GM12873 (cell line): ENCODE data around the gene CATSPERZ.

Experiments used
- TF ChIP-seq, protein P1 (sequence below): IDR thresholded peaks from 2 replicates; pipeline ENCODE4 v1.5.1; 2012; ENCODE audit warnings: low read depth, mild to moderate bottlenecking, moderate library complexity, low read length, control low read depth; ENCODE audit not compliant: insufficient read depth; ENCODE audit errors: missing control alignments

The CATSPERZ gene

DNA sequence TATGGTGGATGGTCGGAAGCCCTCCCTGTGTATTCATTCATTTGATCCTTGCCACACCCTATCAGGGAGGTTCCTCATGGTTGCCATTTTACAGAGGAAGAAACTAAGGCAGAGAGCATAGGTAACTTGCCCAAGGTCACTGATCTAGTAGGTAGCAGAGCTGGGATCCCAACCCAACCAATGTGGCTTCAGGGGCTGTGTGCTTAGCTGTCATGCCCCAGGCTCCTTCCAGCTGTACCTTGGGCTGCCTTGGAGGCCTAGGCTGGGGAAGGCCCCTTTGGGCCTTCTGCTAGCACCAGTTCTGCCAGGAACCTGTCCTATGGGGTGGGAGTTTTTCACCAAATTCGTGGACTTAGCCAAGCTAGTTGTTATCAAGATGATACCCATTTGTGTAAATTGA lies 24.3 kb upstream of the CATSPERZ start:
- TF ChIP-seq, protein P1, sequence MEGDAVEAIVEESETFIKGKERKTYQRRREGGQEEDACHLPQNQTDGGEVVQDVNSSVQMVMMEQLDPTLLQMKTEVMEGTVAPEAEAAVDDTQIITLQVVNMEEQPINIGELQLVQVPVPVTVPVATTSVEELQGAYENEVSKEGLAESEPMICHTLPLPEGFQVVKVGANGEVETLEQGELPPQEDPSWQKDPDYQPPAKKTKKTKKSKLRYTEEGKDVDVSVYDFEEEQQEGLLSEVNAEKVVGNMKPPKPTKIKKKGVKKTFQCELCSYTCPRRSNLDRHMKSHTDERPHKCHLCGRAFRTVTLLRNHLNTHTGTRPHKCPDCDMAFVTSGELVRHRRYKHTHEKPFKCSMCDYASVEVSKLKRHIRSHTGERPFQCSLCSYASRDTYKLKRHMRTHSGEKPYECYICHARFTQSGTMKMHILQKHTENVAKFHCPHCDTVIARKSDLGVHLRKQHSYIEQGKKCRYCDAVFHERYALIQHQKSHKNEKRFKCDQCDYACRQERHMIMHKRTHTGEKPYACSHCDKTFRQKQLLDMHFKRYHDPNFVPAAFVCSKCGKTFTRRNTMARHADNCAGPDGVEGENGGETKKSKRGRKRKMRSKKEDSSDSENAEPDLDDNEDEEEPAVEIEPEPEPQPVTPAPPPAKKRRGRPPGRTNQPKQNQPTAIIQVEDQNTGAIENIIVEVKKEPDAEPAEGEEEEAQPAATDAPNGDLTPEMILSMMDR = no peak

DNA sequence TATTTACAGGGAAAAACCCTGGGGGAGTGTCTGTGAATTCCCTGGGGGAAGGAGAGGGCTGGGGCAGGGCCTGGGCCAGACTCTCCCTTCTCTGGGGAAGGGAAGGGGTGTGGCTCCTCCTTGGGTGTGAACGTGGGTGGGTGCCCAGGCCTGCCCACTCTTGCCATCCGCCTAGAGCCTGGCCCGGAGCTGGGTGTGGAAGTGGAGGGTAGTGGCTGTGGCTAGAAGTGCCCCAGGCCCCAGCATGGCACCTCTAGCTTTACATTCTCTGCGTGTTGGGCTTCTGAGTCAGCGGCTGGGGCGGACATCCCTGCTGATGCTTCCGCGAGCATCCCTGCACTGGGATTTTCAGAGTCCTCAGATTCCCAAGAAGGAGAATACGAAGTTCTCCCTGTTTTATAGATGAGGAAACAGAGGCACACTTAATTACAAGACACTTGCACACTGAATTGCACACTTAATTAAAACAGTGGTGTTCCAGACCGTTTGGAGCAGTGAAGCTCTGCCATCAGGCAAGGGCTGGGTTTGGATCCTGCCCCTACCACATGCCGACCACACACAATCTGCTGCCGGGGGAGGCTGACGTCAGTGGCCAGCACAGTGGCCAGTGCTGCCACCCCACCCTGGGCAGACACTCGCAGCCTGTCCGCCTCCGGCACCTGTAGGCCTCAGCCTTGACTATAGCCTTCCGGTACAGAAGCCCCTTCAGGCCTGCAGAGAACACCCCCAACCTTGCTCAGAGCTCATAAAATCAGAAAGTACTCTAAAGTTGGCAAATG lies 23.3 kb upstream of the CATSPERZ start:
- TF ChIP-seq, protein P1 = no peak

DNA sequence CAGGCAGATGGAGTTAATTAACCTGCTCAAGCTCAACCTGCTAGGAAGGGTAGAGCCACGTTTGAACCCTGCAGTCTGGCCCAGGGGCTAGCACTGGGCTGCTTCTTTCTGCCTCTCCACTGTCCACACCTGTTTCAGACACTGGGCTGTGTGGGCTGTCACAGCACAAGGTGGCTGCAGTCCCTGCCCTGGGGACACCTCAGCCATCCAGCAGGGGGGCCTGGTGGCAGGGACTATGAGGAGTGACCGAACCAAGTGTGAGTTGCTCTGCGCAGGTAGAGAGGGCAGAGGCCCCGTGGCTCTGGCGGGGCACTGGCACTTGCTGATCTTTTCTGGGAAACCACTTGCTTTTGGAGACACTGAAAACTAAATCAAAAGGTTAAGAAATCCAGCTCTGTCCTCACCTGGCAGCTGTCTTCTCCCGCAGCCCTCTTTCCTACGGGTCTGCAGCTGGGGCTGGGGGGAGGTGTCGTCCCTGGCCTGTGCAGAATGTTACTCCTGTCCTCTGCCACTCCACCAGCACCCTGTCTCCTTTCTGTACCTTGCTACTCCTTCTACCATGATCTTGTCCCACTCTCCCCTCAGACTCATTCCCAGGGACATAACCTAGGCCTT lies 21.5 kb upstream of the CATSPERZ start:
- TF ChIP-seq, protein P1 = no peak

DNA sequence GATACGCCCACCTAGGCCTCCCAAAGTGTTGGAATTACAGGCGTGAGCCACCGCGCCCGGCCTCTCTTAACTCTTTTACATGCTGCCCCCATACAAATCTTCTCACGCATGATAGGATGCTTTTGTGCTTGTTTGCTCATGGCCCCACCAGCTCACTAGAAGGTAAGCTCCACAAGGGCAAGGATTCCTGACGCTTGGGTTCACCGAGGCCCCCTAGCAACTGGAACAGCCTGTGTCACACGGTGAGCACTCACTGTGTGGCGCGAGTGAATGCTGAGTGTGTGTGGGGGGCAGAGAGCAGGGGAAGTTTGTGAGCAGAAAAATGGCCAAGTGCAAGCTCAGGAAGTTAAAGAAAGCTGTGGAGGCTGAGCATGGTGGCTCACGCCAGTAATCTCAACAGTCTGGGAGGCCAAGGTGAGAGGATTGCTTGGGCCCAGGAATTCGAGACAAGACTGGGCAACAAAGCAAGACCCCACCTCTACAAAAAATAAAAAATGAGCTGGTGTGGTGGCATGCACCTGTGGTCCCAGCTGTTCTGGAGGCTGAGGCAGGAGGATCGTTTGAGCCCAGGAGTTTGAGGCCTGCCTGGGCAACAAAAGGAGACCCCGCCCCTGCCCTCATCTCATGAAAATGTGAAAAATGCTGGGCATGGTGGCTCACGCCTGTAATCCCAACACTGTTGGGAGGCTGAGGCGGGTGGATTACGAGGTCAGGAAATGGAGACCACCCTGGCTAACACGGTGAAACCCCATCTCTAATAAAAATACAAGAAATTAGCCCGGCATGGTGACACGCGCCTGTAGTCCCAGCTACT lies 18.0 kb upstream of the CATSPERZ start:
- TF ChIP-seq, protein P1 = no peak

DNA sequence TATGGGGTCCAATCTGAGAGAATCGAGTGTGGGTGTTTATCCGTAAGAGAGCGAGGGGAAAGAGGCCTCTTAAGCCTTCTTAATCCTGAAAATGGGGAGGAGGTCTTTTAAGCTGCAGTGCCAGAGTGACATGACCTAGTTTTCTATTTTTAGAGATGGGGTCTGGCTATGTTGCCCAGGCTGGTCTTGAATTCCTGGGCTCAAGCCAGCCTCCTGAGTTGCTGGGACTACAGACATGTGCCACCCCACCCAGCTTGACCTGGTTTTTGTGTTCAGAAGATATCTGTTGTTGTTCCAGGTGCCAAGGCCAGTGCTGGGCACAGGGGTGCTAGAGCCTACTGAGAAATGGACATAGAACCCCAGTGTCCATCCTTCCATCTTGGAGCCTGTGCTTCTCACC lies 17.1 kb upstream of the CATSPERZ start:
- TF ChIP-seq, protein P1 = no peak

DNA sequence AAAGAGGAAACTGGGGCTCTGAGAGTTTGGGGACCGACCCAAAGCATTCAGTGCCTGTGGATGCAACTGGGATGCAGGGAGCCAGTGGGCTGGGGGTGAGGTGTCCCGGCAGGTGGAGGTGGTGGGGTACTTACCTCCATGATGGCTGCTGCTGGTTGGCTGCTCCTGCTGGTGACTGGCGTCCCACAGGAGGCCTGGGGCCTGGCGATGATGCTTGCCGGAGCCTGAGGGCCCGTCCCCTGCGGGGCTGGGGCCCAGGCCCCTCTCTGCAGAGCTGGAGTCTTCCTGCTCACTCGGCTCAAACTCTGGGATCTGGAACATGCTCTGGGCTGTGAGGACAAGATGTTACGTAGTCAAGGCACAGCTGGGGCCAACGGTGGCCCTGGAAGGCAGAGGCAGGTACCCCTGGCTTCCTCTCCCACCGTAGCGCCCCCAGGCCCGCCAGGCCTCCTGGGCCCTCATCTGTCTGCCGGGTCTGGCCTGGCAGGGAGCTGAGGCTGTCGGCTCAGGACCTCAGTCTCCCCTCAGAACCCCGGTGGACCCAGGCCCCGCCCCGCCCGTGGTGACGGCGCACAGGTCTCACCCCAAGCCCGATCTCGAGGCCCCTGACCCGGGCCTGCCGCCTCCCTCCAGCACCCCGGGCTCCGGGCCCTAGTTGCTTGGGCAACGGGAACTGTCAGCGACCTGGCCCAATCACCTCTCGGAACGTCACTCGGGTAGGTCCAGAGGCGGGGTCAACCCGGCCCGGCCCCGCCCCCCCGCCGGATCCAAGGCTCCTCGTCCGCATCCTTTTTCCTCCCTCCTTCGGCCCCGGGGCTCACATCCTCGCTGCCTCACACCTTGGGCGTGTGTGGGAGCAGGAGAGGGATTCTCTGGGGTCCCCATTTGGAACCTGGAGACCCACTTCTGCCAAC lies 15.9 kb upstream of the CATSPERZ start, which contains the start of gene BAD:
Gene BAD (minus strand): TSS at position 618 of the 914 bp plus-strand sequence. CDS start 297 bp downstream, at position 321.
- TF ChIP-seq, protein P1 = no peak
